Neural cell (in vitro differentiated cells): Measurements from ENCODE around the gene HYOU1. TPM values are rescaled to one million over a fixed set of nuclear protein-coding genes. Genes with fewer than 3 reads are reported as not detected.

Experiments used
- H2AFZ ChIP-seq: fragments of 200-600, 300-800 bp; sonication (generic), shearing (Covaris generic); 2 replicates; pipeline ENCODE4 v1.6.0; 2014; ENCODE audit warnings: low read depth, mild to moderate bottlenecking, antibody characterized with exemption, low read length, moderate library complexity
- H3F3A ChIP-seq: fragments of 200-600 bp; shearing (Covaris generic); 2 replicates; pipeline ENCODE4 v1.6.1; 2016; ENCODE audit warnings: mild to moderate bottlenecking, moderate library complexity, mixed read lengths, antibody characterized with exemption, low read length; ENCODE audit not compliant: insufficient read depth, poor library complexity, severe bottlenecking
- H3K27ac ChIP-seq: fragments of 200-600, 300-800 bp; sonication (generic), shearing (Covaris generic); 2 replicates; pipeline ENCODE4 v1.5.1; 2014; ENCODE audit warnings: mild to moderate bottlenecking, low read length, moderate library complexity
- H3K27me3 ChIP-seq: fragments of 300-800, 200-600 bp; sonication (generic), shearing (Covaris generic); 2 replicates; pipeline ENCODE4 v1.6.0; 2014; ENCODE audit warnings: mild to moderate bottlenecking, low read depth, low read length, moderate library complexity; ENCODE audit not compliant: insufficient read depth
- H3K36me3 ChIP-seq: fragments of 300-800, 200-600 bp; sonication (generic), shearing (Covaris generic); 2 replicates; pipeline ENCODE4 v1.5.1; 2014; ENCODE audit warnings: mild to moderate bottlenecking, antibody characterized with exemption, low read length, moderate library complexity; ENCODE audit not compliant: insufficient read depth
- H3K4me2 ChIP-seq: fragments of 300-800, 200-600 bp; sonication (generic), shearing (Covaris generic); 2 replicates; pipeline ENCODE4 v1.6.0; 2014; ENCODE audit warnings: mild to moderate bottlenecking, low read length
- H3K4me3 ChIP-seq: fragments of 300-800, 200-600 bp; sonication (generic), shearing (Covaris generic); 2 replicates; pipeline ENCODE4 v1.5.1; 2014; ENCODE audit warnings: mild to moderate bottlenecking, low read length, moderate library complexity
- H3K79me2 ChIP-seq: fragments of 200-600 bp; shearing (Covaris generic); replicated peaks from 2 replicates; pipeline ENCODE4 v1.6.0; 2014; ENCODE audit warnings: mild to moderate bottlenecking, low read length, moderate library complexity; ENCODE audit not compliant: insufficient read depth
- H3K9ac ChIP-seq: fragments of 300-800, 200-600 bp; sonication (generic), shearing (Covaris generic); 2 replicates; pipeline ENCODE4 v1.6.1; 2016; ENCODE audit warnings: mild to moderate bottlenecking, low read length, mixed read lengths
- H3K9me2 ChIP-seq: fragments of 200-600 bp; shearing (Covaris generic); 2 replicates; pipeline ENCODE4 v1.6.1; 2016; ENCODE audit warnings: mild to moderate bottlenecking, low read length, mixed read lengths; ENCODE audit not compliant: insufficient read depth
- H3K9me3 ChIP-seq: fragments of 200-600, 300-800 bp; sonication (generic), shearing (Covaris generic); 2 replicates; pipeline ENCODE4 v1.6.1; 2016; ENCODE audit warnings: mild to moderate bottlenecking, mixed run types, low read length, moderate library complexity, mixed read lengths
- H4K20me1 ChIP-seq: fragments of 200-600 bp; shearing (Covaris generic); 2 replicates; pipeline ENCODE4 v1.6.1; 2016; ENCODE audit warnings: mild to moderate bottlenecking, mixed run types; ENCODE audit not compliant: insufficient read depth
- CTCF ChIP-seq: fragments of 450-650 bp; IDR thresholded peaks from 2 replicates; pipeline ENCODE4 v1.5.1; 2014; ENCODE audit warnings: antibody characterized with exemption, mild to moderate bottlenecking, moderate library complexity; ENCODE audit not compliant: poor library complexity, severe bottlenecking
- EP300 ChIP-seq: fragments of 450-650 bp; conservative IDR thresholded peaks from 2 replicates; pipeline ENCODE4 v1.6.1; 2014; ENCODE audit warnings: antibody characterized with exemption, mild to moderate bottlenecking, moderate library complexity; ENCODE audit not compliant: poor library complexity, severe bottlenecking
- EZH2 ChIP-seq: fragments of 200-600, 300-800 bp; shearing (Covaris generic), sonication (generic); IDR thresholded peaks from 2 replicates; pipeline ENCODE4 v1.6.1; 2014; ENCODE audit warnings: antibody characterized with exemption, low read length, borderline replicate concordance, mild to moderate bottlenecking; ENCODE audit not compliant: insufficient read depth, poor library complexity, severe bottlenecking
- MXI1 ChIP-seq: fragments of 450-650 bp; conservative IDR thresholded peaks from 2 replicates; pipeline ENCODE4 v1.6.1; 2014; ENCODE audit warnings: antibody characterized with exemption, mild to moderate bottlenecking; ENCODE audit not compliant: poor library complexity, severe bottlenecking
- POLR2AphosphoS5 ChIP-seq: IDR thresholded peaks from 2 replicates; pipeline ENCODE4 v1.6.1; 2012
- RAD21 ChIP-seq: fragments of 450-650 bp; conservative IDR thresholded peaks from 2 replicates; pipeline ENCODE4 v1.6.1; 2014; ENCODE audit warnings: antibody characterized with exemption, mild to moderate bottlenecking, moderate library complexity
- REST ChIP-seq: IDR thresholded peaks from 2 replicates; pipeline ENCODE4 v1.6.1; 2012; ENCODE audit warnings: borderline replicate concordance
- SMC3 ChIP-seq: fragments of 450-650 bp; conservative IDR thresholded peaks from 2 replicates; pipeline ENCODE4 v1.6.1; 2014; ENCODE audit warnings: antibody characterized with exemption, mild to moderate bottlenecking, moderate library complexity; ENCODE audit not compliant: poor library complexity
- TAF1 ChIP-seq: IDR thresholded peaks from 2 replicates; pipeline ENCODE4 v1.6.1; 2012; ENCODE audit warnings: low read depth
- polyA plus RNA-seq: library from polyadenylated mRNA; depleted of rRNA; stranded (reverse); fragments of >200 nt; gene quantifications from 2 replicates; pipeline ENCODE4 v1.2.3, GENCODE V29; 2014

HYOU1 gene
- polyA plus RNA-seq, 1 donor from 2014 or later = 68.4 TPM

- no peak overlapping the region for H3K4me3 ChIP-seq
- TF ChIP-seq REST (no peak), EP300 (no peak), TAF1 (no peak), EZH2 (no peak), RAD21 (no peak), POLR2AphosphoS5 (no peak), SMC3 (no peak), MXI1 (no peak), CTCF (no peak)
- no peaks in the 10 kb centered on the region for H4K20me1 ChIP-seq
- no peaks in the 10 kb centered on the region for H3K9me3 ChIP-seq
- H3K27me3 ChIP-seq = no peaks in the 10 kb centered on the region
- H3K4me2 ChIP-seq = no peak overlapping the region
- H3K36me3 ChIP-seq = no peaks in the 10 kb centered on the region
- no peak overlapping the region for H3K27ac ChIP-seq
- H2AFZ ChIP-seq = no peak overlapping the region
- no peaks in the 10 kb centered on the region for H3K79me2 ChIP-seq
- no peak overlapping the region for H3K9ac ChIP-seq
- H3F3A ChIP-seq = no peaks in the 10 kb centered on the region
- no peaks in the 10 kb centered on the region for H3K9me2 ChIP-seq
These were observed 56.1 kb downstream of the HYOU1 start for GRCh38 chr11:119000906-119001305.

- Histone ChIP-seq H3K27me3 (no peaks in the 10 kb centered on the region), H3K4me3 (peak overlapping the region; percentile 95), H3K9me3 (no peaks in the 10 kb centered on the region), H3F3A (no peaks in the 10 kb centered on the region), H2AFZ (no peak overlapping the region), H3K36me3 (no peaks in the 10 kb centered on the region), H4K20me1 (no peaks in the 10 kb centered on the region), H3K79me2 (no peaks in the 10 kb centered on the region), H3K9me2 (no peaks in the 10 kb centered on the region), H3K4me2 (peak overlapping the region; percentile 74), H3K27ac (peak overlapping the region; percentile 63), H3K9ac (peak overlapping the region; percentile 82)
- TF ChIP-seq EZH2 (no peak), POLR2AphosphoS5 (no peak), REST (no peak), TAF1 (no peak), MXI1 (no peak), EP300 (no peak), RAD21 (no peak), CTCF (no peak), SMC3 (no peak)
These were observed 58.2 kb downstream of the HYOU1 start for GRCh38 chr11:118998822-118999221.
